ENCODE results near the gene XRCC5. TPM values are rescaled to one million over a fixed set of nuclear protein-coding genes. Genes with fewer than 3 reads are reported as not detected.
A peak's percentile ranks its signal among the peaks of the same experiment; 100 is the strongest.
"Not testable (repeated sequence)": the region's sequence is repeated elsewhere in the genome, so short reads cannot be mapped to it uniquely, and the experiment has no call there.

XRCC5 gene
- total RNA-seq, 2 donors from 2014 or later = 300 to 324 TPM

DNA sequence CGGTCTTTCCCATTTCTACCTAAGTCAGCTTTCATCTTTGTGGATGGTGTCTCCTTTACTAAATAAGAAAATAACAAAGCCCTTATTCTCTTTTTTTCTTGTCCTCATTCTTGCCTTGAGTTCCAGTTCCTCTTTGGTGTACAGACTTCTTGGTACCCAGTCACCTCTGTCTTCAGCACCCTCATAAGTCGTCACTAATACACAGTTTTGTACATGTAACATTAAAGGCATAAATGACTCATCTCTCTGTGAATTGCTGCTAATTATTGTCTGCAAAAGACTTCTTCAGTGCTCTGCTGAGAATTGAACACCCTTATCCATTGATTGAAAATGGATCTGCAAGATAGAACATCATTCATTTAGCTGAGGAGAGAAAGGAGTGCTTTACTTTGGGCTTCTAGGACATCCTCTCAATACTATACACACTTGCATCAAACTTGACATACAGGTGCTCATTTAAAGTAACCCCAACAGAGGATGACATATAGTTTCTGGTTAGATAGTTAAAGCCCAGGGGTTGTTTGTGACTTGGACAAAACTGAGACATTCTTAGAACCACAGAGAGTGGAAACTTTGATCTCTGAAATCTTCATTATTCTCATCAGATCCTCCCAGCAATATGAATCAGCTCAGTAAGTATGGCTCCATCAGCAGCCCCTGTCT lies 97.0 kb downstream of the XRCC5 start:
- peak overlapping the region; percentile 29 to 69 for H3K4me3 Mint-ChIP-seq
- peaks cover 78% of the 10 kb centered on the region for H3K4me1 Mint-ChIP-seq (ENCODE audit: low read depth)
- ATAC-seq (replicated peaks in 1 of 2) (peak; percentile 90 to 94), DNase-seq (no peak)
- H3K27ac Mint-ChIP-seq = peak overlapping the region; percentile 98
- H3K36me3 Mint-ChIP-seq (ENCODE audit: insufficient read depth in 2 of 2) = peaks cover 27 to 58% of the 10 kb centered on the region in 2 donors
- no peaks in the 10 kb centered on the region for H3K27me3 Mint-ChIP-seq (ENCODE audit: low read depth)
- no peaks in the 10 kb centered on the region for H3K9me3 Mint-ChIP-seq

DNA sequence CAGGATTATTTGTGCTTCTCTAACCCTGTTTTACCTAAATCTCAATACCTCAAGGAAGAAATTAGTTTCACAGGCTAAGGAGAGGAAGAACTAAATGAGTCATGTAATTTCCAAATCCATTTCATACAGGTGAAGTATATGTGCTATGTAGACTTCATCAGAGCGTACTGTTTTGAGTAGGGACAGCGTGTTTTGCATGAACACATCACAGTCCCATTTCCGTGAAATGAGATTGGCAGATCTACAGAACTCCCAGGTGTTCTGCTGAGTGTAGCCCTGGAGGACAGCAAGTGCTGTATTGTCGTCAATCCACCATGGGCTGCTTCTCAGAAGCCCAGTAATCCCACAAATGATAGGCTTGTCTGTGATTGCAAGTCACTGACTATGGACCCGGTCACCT lies 97.7 kb downstream of the XRCC5 start:
- Mint-ChIP-seq H3K27ac (peak overlapping the region; percentile 98), H3K4me3 (peak overlapping the region in 1 of 2 donors; percentile 69), H3K27me3 (ENCODE audit: low read depth) (no peaks in the 10 kb centered on the region), H3K4me1 (ENCODE audit: low read depth) (peaks cover 78% of the 10 kb centered on the region), H3K9me3 (no peaks in the 10 kb centered on the region), H3K36me3 (ENCODE audit: insufficient read depth in 2 of 2) (peaks cover 24 to 52% of the 10 kb centered on the region in 2 donors)
- DNase-seq (peak; percentile 32 to 34), ATAC-seq (replicated peaks in 1 of 2) (peak; percentile 72 to 73)

DNA sequence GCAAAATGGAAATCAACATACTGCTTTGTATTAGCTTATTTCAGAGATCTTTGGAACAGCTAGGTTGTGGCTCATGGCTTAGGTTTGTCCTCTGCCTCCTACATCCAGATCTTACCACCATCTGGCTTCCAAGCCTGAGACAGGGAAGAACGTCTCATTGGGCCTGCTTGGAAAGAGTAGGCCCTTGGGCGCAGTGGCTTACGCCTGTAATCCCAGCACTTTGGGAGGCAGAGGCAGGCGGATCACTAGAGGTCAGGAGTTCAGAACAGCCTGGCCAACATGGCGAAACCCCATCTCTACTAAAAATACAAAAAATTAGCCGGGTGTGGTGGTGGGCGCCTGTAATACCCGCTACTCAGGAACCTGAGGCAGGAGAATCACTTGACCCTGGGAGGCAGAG lies 99.5 kb downstream of the XRCC5 start:
- not testable (repeated sequence) for ATAC-seq (replicated peaks in 1 of 2); DNase-seq; H3K9me3 Mint-ChIP-seq; H3K27me3 Mint-ChIP-seq (ENCODE audit: low read depth); H3K4me3 Mint-ChIP-seq
- peak overlapping the region; percentile 98 for H3K27ac Mint-ChIP-seq
- H3K36me3 Mint-ChIP-seq (ENCODE audit: insufficient read depth in 2 of 2) = peaks cover 18 to 41% of the 10 kb centered on the region in 2 donors
- peaks cover 59% of the 10 kb centered on the region for H3K4me1 Mint-ChIP-seq (ENCODE audit: low read depth)

DNA sequence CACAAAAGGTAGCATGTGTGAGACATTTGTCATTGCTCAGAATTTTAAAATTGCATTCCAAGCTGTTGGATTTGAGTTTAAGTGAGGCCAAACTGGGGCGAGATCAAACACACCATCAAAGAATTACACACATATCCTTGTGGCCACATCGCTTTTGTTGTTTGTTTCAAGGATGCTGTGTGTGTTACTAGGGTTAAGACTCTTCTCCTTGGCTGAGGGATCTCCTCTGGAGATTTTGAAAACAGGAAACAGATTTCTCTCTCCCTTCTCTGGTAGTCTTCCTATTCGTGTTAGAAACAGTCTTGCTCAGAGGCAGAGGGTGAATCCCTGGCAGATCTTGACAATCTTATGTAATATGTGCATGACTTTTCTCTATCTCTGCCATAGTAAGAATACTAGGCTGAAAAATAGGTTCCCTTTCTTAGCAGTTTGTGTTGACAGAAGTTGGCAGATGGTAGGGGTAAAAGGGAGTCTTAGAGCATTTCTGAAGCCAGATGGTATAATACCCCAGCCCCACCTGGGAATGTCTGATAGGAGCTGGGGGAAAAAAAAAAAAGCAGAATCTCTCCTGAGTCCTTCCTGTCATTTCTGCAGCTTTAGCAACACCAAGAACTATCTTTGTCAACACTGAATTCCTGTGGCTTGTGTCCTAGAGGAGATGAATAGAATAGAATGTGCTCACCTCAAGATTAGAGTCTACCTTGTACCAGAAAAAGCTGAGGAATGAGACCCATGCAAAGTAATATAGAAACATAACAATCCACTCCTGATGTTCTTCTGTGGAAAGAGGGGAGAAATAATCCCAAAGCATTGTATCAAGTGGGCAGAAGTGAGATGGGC lies 101.8 kb downstream of the XRCC5 start:
- no peaks in the 10 kb centered on the region for H3K27me3 Mint-ChIP-seq (ENCODE audit: low read depth)
- peak overlapping the region; percentile 34 for H3K27ac Mint-ChIP-seq
- H3K9me3 Mint-ChIP-seq = no peaks in the 10 kb centered on the region
- ATAC-seq (replicated peaks in 1 of 2) (no peak), DNase-seq (no peak)
- H3K36me3 Mint-ChIP-seq (ENCODE audit: insufficient read depth in 2 of 2) = peaks cover 8 to 25% of the 10 kb centered on the region in 2 donors
- H3K4me1 Mint-ChIP-seq (ENCODE audit: low read depth) = peaks cover 37% of the 10 kb centered on the region
- H3K4me3 Mint-ChIP-seq = no peak overlapping the region

DNA sequence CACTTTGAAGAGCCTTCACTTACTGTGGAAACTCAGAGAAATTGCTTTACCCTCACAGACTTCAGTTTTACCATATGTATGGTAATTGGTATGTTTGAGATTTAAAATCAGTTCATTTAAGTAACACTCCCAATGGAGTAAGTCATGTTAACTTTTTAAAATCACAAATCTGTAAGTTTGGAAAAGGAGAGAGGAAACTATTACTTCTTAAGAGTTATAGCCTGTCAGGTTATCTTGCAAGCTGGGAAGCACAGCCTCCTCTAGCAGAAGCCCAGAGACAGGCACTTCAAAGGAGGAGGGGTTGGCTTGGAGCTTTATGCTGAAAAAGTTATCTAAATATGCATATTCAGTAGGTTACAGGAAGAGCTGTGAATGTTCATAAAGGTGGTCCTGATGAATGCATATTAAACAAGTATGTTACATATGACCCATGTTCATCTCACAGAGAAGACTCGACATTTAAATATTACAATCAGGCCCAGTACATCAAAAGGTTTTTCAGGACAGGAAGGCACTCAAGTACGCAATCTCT lies 102.5 kb downstream of the XRCC5 start:
- H3K9me3 Mint-ChIP-seq = no peaks in the 10 kb centered on the region
- ATAC-seq (replicated peaks in 1 of 2) (no peak), DNase-seq (no peak)
- H3K27ac Mint-ChIP-seq = no peak overlapping the region
- peaks cover 34% of the 10 kb centered on the region for H3K4me1 Mint-ChIP-seq (ENCODE audit: low read depth)
- no peak overlapping the region for H3K4me3 Mint-ChIP-seq
- H3K27me3 Mint-ChIP-seq (ENCODE audit: low read depth) = no peaks in the 10 kb centered on the region
- H3K36me3 Mint-ChIP-seq (ENCODE audit: insufficient read depth in 2 of 2) = peaks cover 2 to 19% of the 10 kb centered on the region in 2 donors

DNA sequence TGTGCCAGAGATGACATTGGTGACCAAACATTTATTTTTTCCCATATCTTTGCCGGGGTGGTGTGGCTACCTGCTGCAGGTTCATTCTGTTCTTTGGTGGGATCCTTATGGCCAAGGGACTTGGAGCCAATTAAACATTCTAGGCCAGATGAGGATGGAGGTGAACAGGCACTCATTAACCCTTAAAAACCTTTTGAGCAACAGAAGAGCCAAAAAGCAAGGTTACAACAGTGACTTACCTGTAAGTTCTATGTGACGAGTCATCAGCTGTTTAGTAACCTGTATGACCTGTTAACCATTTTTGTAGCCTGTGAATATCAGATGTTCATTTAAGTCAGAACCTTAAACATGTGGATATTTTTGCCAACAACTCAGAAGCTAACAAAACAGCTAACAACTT lies 105.6 kb downstream of the XRCC5 start:
- H3K27ac Mint-ChIP-seq = no peak overlapping the region

DNA sequence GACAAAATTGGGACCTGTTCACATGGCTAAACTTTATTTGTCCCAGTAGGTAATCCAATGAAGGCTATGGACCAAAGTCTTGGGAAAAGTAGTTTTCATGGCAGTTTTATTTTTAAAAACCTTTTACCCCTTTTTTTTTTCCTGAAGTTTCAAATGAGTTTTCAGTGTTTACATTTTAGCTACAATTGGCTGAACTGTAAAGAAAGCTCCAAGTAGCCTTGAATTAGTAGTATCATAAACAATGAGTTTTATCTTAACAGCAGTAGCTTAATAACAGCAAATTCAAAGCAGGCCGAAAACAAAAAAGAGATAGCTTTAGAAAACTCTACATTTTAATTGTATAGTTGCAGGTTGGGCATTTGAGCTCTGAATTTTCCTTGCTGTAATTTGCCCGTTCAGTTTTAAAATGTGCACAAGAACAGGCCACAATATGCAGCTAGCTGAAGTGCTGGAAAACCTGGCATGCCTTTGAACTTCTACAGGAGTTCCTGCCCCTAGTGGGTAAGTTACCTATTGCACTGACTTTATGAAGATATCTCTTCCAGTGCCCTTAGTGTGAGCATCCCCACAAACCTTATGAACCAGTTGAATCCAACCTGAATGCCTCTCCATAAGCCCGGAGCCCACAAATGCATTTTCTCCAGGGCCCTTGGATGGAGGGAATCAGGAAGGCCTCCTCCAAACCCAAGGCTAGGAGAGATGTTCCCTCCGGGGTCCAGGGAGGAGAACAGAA lies 106.7 kb downstream of the XRCC5 start:
- Mint-ChIP-seq H3K9me3 (no peaks in the 10 kb centered on the region), H3K4me1 (ENCODE audit: low read depth) (peaks cover 40% of the 10 kb centered on the region), H3K36me3 (ENCODE audit: insufficient read depth in 2 of 2) (no peaks in the 10 kb centered on the region), H3K4me3 (no peak overlapping the region), H3K27ac (no peak overlapping the region), H3K27me3 (ENCODE audit: low read depth) (no peaks in the 10 kb centered on the region)
- no peak for DNase-seq
- ATAC-seq (replicated peaks in 1 of 2) = no peak

More for the DNA sequence above, 105.6 kb downstream of the XRCC5 start:
- peaks cover 34% of the 10 kb centered on the region for H3K4me1 Mint-ChIP-seq (ENCODE audit: low read depth)
- H3K4me3 Mint-ChIP-seq = no peak overlapping the region
- no peaks in the 10 kb centered on the region for H3K9me3 Mint-ChIP-seq
- ATAC-seq (replicated peaks in 1 of 2) (no peak), DNase-seq (no peak)
- no peaks in the 10 kb centered on the region for H3K27me3 Mint-ChIP-seq (ENCODE audit: low read depth)
- H3K36me3 Mint-ChIP-seq (ENCODE audit: insufficient read depth in 2 of 2) = peaks cover 0 to 3% of the 10 kb centered on the region in 2 donors

DNA sequence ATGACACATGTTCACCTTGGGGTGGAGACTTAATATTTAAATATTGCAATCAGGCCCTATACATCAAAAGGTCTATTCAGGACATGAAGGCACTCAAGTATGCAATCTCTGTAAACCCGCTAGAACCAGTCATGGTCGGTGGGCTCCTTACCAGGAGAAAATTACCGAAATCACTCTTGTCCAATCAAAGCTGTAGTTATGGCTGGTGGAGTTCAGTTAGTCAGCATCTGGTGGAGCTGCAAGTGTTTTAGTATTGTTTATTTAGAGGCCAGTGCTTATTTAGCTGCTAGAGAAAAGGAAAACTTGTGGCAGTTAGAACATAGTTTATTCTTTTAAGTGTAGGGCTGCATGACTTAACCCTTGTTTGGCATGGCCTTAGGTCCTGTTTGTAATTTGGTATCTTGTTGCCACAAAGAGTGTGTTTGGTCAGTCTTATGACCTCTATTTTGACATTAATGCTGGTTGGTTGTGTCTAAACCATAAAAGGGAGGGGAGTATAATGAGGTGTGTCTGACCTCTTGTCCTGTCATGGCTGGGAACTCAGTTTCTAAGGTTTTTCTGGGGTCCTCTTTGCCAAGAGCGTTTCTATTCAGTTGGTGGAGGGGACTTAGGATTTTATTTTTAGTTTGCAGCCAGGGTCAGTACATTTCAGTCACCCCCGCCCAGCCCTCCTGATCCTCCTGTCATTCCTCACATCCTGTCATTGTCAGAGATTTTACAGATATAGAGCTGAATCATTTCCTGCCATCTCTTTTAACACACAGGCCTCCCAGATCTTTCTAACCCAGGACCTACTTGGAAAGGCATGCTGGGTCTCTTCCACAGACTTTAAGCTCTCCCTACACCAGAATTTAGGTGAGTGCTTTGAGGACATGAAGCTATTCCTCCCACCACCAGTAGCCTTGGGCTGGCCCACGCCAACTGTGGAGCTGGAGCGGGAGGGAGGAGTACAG lies 108.1 kb downstream of the XRCC5 start:
- ATAC-seq (replicated peaks in 1 of 2) (peak; percentile 53 to 80), DNase-seq (peak in 1 of 2 donors; percentile 35)
- Mint-ChIP-seq H3K4me3 (peak overlapping the region; percentile 31 to 70), H3K4me1 (ENCODE audit: low read depth) (peaks cover 43% of the 10 kb centered on the region), H3K27me3 (ENCODE audit: low read depth) (no peaks in the 10 kb centered on the region), H3K27ac (peak overlapping the region; percentile 76), H3K9me3 (no peaks in the 10 kb centered on the region), H3K36me3 (ENCODE audit: insufficient read depth in 2 of 2) (no peaks in the 10 kb centered on the region)

DNA sequence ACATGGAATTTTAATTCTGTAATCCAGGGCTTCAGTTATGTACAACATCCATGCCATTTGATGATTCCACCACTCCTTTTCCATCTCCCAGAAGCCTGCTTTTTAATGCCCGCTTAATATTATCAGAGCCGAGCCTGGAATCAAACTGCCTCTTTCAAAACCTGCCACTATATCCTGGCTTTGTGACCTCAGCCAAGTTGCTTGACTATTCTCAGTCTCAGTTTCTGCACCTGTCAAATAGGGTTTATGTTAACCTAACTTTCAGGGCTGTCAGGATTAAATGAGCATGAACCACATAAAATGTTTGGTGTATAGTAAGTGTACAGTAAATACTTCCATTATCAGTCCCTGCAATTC lies 108.7 kb downstream of the XRCC5 start:
- peaks cover 50% of the 10 kb centered on the region for H3K4me1 Mint-ChIP-seq (ENCODE audit: low read depth)
- no peaks in the 10 kb centered on the region for H3K9me3 Mint-ChIP-seq
- H3K27ac Mint-ChIP-seq = peak overlapping the region; percentile 54
- DNase-seq (no peak), ATAC-seq (replicated peaks in 1 of 2) (no peak)
- H3K27me3 Mint-ChIP-seq (ENCODE audit: low read depth) = no peaks in the 10 kb centered on the region
- peak overlapping the region; percentile 31 to 70 for H3K4me3 Mint-ChIP-seq
- H3K36me3 Mint-ChIP-seq (ENCODE audit: insufficient read depth in 2 of 2) = no peaks in the 10 kb centered on the region

DNA sequence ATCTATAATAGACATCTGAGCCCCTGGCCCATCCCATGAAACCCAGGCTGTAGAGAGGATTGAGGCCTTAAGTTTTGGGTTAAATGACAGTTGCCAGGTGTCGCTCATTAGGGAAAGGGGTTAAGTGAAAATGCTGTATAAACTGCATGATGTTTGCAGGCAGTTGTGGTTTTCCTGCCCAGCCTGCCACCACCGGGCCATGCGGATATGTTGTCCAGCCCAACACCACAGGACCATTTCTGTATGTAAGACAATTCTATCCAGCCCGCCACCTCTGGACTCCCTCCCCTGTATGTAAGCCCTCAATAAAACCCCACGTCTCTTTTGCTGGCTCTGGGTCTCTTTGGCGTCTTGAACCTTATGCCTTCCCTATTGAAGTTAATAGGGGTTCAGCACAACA lies 110.7 kb downstream of the XRCC5 start:
- no peaks in the 10 kb centered on the region for H3K9me3 Mint-ChIP-seq
- peaks cover 56% of the 10 kb centered on the region for H3K4me1 Mint-ChIP-seq (ENCODE audit: low read depth)
- no peak overlapping the region for H3K4me3 Mint-ChIP-seq
- no peak overlapping the region for H3K27ac Mint-ChIP-seq
- no peaks in the 10 kb centered on the region for H3K27me3 Mint-ChIP-seq (ENCODE audit: low read depth)
- no peak for ATAC-seq (replicated peaks in 1 of 2)
- no peaks in the 10 kb centered on the region for H3K36me3 Mint-ChIP-seq (ENCODE audit: insufficient read depth in 2 of 2)
- no peak for DNase-seq

DNA sequence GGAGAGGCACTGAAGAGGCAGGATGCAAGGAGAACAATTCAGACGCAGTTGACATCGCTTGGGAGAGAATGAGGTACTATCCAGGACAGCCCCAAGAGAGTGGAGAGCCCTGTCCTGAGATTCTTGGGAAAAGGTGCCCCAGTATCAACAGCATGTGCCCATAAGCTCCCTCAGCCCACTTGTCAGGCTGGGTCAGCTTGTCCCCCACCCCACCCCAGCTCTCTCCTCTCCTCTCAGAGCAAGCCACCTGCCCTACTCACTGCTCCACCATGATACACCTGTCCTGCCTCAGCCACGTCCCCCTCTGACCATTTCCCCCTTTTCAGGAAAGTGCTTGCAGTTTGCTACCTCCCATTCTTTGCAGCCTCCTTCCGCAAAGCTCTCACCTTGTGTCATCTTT lies 111.8 kb downstream of the XRCC5 start:
- Mint-ChIP-seq H3K27ac (no peak overlapping the region), H3K4me1 (ENCODE audit: low read depth) (peaks cover 56% of the 10 kb centered on the region), H3K4me3 (no peak overlapping the region), H3K9me3 (no peaks in the 10 kb centered on the region), H3K27me3 (ENCODE audit: low read depth) (no peaks in the 10 kb centered on the region), H3K36me3 (ENCODE audit: insufficient read depth in 2 of 2) (no peaks in the 10 kb centered on the region)
- no peak for DNase-seq
- no peak for ATAC-seq (replicated peaks in 1 of 2)

DNA sequence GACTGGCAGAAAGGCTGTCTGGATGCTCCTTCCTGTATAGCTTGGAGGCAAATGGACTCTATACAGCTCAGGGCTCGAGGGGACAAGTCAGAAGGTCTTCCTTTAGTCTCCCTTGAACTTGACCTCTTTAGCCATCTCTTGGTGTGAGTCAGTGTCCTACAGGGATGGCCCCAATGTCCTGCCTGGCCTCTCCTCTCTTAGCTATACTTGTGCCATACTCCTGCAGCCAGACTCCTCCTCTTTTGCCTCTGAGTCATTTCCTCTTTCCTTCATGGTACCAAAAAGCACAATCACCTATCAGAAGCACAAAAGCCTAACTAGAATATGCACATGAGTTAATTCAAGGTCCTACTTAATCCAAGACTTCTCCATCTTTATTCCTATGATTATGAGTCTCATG lies 112.7 kb downstream of the XRCC5 start:
- ATAC-seq (replicated peaks in 1 of 2) (peak; percentile 43 to 45), DNase-seq (no peak)
- no peaks in the 10 kb centered on the region for H3K27me3 Mint-ChIP-seq (ENCODE audit: low read depth)
- peak overlapping the region; percentile 1 to 42 for H3K4me3 Mint-ChIP-seq
- peaks cover 50% of the 10 kb centered on the region for H3K4me1 Mint-ChIP-seq (ENCODE audit: low read depth)
- H3K36me3 Mint-ChIP-seq (ENCODE audit: insufficient read depth in 2 of 2) = no peaks in the 10 kb centered on the region
- peak overlapping the region; percentile 27 for H3K27ac Mint-ChIP-seq
- H3K9me3 Mint-ChIP-seq = no peaks in the 10 kb centered on the region
